ENCODE data around the gene FGF8. TPM values are rescaled to one million over a fixed set of nuclear protein-coding genes. Genes with fewer than 3 reads are reported as not detected.
A peak's percentile ranks its signal among the peaks of the same experiment; 100 is the strongest.

FGF8 gene
- total and polyA plus RNA-seq, 2 donors (not counting 1 experiment from before 2014, with no cell fraction given): not detected

- H3K36me3 ChIP-seq (ENCODE audit: control insufficient read depth, insufficient read depth, low read length): no peaks in the 10 kb centered on the region
- TF ChIP-seq CTCF (conservative IDR thresholded peaks at IDR 0.05 in 1 of 2, IDR thresholded peaks at IDR 0.05 in 1 of 2; ENCODE audit: low read depth in 1 of 2, low read length in 2 of 2) (no peak), EZH2 (IDR thresholded peaks at IDR 0.05; ENCODE audit: low read length, missing control alignments) (peak; percentile 54)
- no peak overlapping the region for H2AFZ ChIP-seq (ENCODE audit: low read length)
- no peak overlapping the region for H3K4me3 ChIP-seq (replicated peaks in 1 of 4; ENCODE audit: control extremely low read depth in 1 of 4, insufficient read depth in 1 of 4, low read depth in 3 of 4, low read length in 4 of 4)
- no peaks in the 10 kb centered on the region for H3K9me3 ChIP-seq (ENCODE audit: control insufficient read depth, insufficient read depth, low read depth, low read length)
- no peaks in the 10 kb centered on the region for H3K79me2 ChIP-seq (ENCODE audit: control insufficient read depth, insufficient read depth, low read length)
- no peaks in the 10 kb centered on the region for H4K20me1 ChIP-seq (ENCODE audit: control insufficient read depth, extremely low read depth, insufficient read depth, low read length)
- DNase-seq (ENCODE audit: low read depth in 2 of 2): no peak
- H3K27ac ChIP-seq (ENCODE audit: insufficient read depth, low read length): no peak overlapping the region
- peaks cover 61% of the 10 kb centered on the region for H3K27me3 ChIP-seq (ENCODE audit: control insufficient read depth, insufficient read depth, low read length)
- H3K4me2 ChIP-seq (ENCODE audit: extremely low read depth, insufficient read depth, low read length): no peak overlapping the region
- no peaks in the 10 kb centered on the region for H3K4me1 ChIP-seq (ENCODE audit: control insufficient read depth, extremely low read depth, insufficient read depth, low read length)
- H3K9ac ChIP-seq (ENCODE audit: insufficient read depth, low read length): no peak overlapping the region
Measured at GRCh38 chr10:101772895-101773761, 2.8 kb downstream of the FGF8 start.

- H3K4me1 ChIP-seq (ENCODE audit: control insufficient read depth, extremely low read depth, insufficient read depth, low read length): no peaks in the 10 kb centered on the region
- H3K9ac ChIP-seq (ENCODE audit: insufficient read depth, low read length): no peak overlapping the region
- no peaks in the 10 kb centered on the region for H4K20me1 ChIP-seq (ENCODE audit: control insufficient read depth, extremely low read depth, insufficient read depth, low read length)
- H3K79me2 ChIP-seq (ENCODE audit: control insufficient read depth, insufficient read depth, low read length): no peaks in the 10 kb centered on the region
- H2AFZ ChIP-seq (ENCODE audit: low read length): no peak overlapping the region
- DNase-seq (ENCODE audit: low read depth in 2 of 2): no peak
- peak; percentile 33 for TF ChIP-seq EZH2 (IDR thresholded peaks at IDR 0.05; ENCODE audit: low read length, missing control alignments)
- no peak for TF ChIP-seq CTCF (conservative IDR thresholded peaks at IDR 0.05 in 1 of 2, IDR thresholded peaks at IDR 0.05 in 1 of 2; ENCODE audit: low read depth in 1 of 2, low read length in 2 of 2)
- H3K36me3 ChIP-seq (ENCODE audit: control insufficient read depth, insufficient read depth, low read length): no peaks in the 10 kb centered on the region
- H3K9me3 ChIP-seq (ENCODE audit: control insufficient read depth, insufficient read depth, low read depth, low read length): no peaks in the 10 kb centered on the region
- peaks cover 69% of the 10 kb centered on the region for H3K27me3 ChIP-seq (ENCODE audit: control insufficient read depth, insufficient read depth, low read length)
- H3K4me3 ChIP-seq (replicated peaks in 1 of 4; ENCODE audit: control extremely low read depth in 1 of 4, insufficient read depth in 1 of 4, low read depth in 3 of 4, low read length in 4 of 4): no peak overlapping the region
- H3K4me2 ChIP-seq (ENCODE audit: extremely low read depth, insufficient read depth, low read length): no peak overlapping the region
- H3K27ac ChIP-seq (ENCODE audit: insufficient read depth, low read length): no peak overlapping the region
Measured at GRCh38 chr10:101772017-101772894, 3.7 kb downstream of the FGF8 start.

GRCh38 chr10:101771380-101771779 is 4.5 kb downstream of the FGF8 start:
- H3K79me2 ChIP-seq (ENCODE audit: control insufficient read depth, insufficient read depth, low read length): no peaks in the 10 kb centered on the region
- H3K4me1 ChIP-seq (ENCODE audit: control insufficient read depth, extremely low read depth, insufficient read depth, low read length): no peaks in the 10 kb centered on the region
- DNase-seq (ENCODE audit: low read depth in 2 of 2): no peak
- no peak overlapping the region for H3K4me3 ChIP-seq (replicated peaks in 1 of 4; ENCODE audit: control extremely low read depth in 1 of 4, insufficient read depth in 1 of 4, low read depth in 3 of 4, low read length in 4 of 4)
- H3K9ac ChIP-seq (ENCODE audit: insufficient read depth, low read length): no peak overlapping the region
- no peak overlapping the region for H2AFZ ChIP-seq (ENCODE audit: low read length)
- no peak overlapping the region for H3K4me2 ChIP-seq (ENCODE audit: extremely low read depth, insufficient read depth, low read length)
- TF ChIP-seq EZH2 (IDR thresholded peaks at IDR 0.05; ENCODE audit: low read length, missing control alignments): no peak
- TF ChIP-seq CTCF (conservative IDR thresholded peaks at IDR 0.05 in 1 of 2, IDR thresholded peaks at IDR 0.05 in 1 of 2; ENCODE audit: low read depth in 1 of 2, low read length in 2 of 2): no peak
- H3K27ac ChIP-seq (ENCODE audit: insufficient read depth, low read length): no peak overlapping the region
- no peaks in the 10 kb centered on the region for H3K9me3 ChIP-seq (ENCODE audit: control insufficient read depth, insufficient read depth, low read depth, low read length)
- H3K27me3 ChIP-seq (ENCODE audit: control insufficient read depth, insufficient read depth, low read length): peaks cover 63% of the 10 kb centered on the region
- no peaks in the 10 kb centered on the region for H4K20me1 ChIP-seq (ENCODE audit: control insufficient read depth, extremely low read depth, insufficient read depth, low read length)
- no peaks in the 10 kb centered on the region for H3K36me3 ChIP-seq (ENCODE audit: control insufficient read depth, insufficient read depth, low read length)

Data from fibroblast of lung (primary cell).